NCI-H526 (cell line): ENCODE data around the gene UBAP2.

ENCODE experiments used
- DNase-seq, 2 experiments: peaks; one replicate each; lab custom pipeline; 2025; lab: John Stamatoyannopoulos, UW

The UBAP2 gene

GRCh38 chr9:33880211-33881089 lies 168.2 kb downstream of the UBAP2 start:
- DNase-seq = no peak

GRCh38 chr9:33878691-33879366 lies 169.9 kb downstream of the UBAP2 start:
- no peak for DNase-seq

GRCh38 chr9:33877727-33878489 lies 170.8 kb downstream of the UBAP2 start:
- DNase-seq = no peak
